Measurements from ENCODE around the gene ZSWIM8. TPM values are rescaled to one million over a fixed set of nuclear protein-coding genes. Genes with fewer than 3 reads are reported as not detected.

ZSWIM8 gene
- total RNA-seq, 4 donors from 2014 or later = 48.4 to 121 (median 101) TPM

DNA sequence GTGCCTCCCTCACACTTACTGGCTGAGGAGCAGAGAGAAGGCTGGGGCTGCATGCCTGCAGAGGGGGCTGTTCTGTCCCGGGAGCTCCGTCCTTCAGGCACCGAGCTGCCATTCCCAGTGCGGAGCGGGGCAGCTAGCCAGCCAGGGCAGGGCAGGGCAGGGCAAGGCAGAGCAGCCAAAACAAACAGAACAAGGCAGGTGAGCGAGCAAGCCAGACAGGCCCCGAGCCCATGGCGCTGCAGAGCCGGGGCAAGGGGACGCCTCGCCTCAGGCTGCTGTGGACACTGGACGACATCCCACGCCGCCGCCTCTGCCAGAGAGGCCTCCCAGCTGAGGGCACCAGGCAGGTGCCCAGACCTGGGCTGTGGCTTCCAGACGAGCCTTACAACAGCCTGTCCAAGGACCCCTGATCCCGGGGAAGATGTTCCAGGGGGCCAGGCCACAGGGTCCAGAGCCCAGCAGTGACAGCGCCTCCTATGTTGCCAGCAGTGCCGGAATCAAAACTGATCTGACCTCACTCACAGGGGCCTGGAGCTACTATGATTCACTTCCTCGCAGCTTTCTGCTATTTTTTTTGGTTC is 34.2 kb downstream of the ZSWIM8 start:
- no peak for TF ChIP-seq POLR2A (IDR thresholded peaks at IDR 0.05)
- TF ChIP-seq POLR2AphosphoS5 (IDR thresholded peaks at IDR 0.05) = no peak
- no peak for TF ChIP-seq EP300 (IDR thresholded peaks at IDR 0.05)
- TF ChIP-seq, protein P1, sequence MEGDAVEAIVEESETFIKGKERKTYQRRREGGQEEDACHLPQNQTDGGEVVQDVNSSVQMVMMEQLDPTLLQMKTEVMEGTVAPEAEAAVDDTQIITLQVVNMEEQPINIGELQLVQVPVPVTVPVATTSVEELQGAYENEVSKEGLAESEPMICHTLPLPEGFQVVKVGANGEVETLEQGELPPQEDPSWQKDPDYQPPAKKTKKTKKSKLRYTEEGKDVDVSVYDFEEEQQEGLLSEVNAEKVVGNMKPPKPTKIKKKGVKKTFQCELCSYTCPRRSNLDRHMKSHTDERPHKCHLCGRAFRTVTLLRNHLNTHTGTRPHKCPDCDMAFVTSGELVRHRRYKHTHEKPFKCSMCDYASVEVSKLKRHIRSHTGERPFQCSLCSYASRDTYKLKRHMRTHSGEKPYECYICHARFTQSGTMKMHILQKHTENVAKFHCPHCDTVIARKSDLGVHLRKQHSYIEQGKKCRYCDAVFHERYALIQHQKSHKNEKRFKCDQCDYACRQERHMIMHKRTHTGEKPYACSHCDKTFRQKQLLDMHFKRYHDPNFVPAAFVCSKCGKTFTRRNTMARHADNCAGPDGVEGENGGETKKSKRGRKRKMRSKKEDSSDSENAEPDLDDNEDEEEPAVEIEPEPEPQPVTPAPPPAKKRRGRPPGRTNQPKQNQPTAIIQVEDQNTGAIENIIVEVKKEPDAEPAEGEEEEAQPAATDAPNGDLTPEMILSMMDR (IDR thresholded peaks at IDR 0.05) = no peak
- WGBS, 2 donors (ENCODE audit: low coverage in 1 of 2) = no CpG with 5 or more reads among the region's 20 CpGs
- Histone ChIP-seq H3K27me3 (no peaks in the 10 kb centered on the region), H3K4me3 (no peak overlapping the region), H3K4me1 (peaks cover 0 to 27% (median 0%) of the 10 kb centered on the region in 3 donors), H3K9me3 (no peaks in the 10 kb centered on the region), H3K27ac (peak overlapping the region in 3 of 4 donors; percentile 61 to 72 (median 63)), H3K36me3 (peaks cover 0 to 94% of the 10 kb centered on the region in 2 donors)
- ATAC-seq = peak; percentile 40

DNA sequence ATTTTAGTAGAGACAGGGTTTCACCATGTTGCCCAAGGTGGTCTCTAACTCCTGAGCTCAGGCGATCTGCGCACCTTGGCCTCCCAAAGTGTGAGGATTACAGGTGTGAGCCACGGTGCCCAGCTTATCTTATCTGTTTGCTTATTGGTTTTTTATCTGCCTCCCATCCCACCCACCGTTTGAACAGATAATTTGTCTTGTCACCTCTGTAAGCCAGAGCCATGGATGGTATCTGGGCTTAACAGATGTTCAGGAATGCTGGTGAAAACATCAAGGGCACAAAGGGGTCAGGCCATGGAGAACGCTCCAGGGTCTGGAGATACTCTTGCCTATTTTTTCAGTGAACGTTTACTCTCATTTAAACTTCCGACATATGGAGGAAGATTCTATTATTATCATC is 38.0 kb downstream of the ZSWIM8 start:
- peaks cover 0 to 94% of the 10 kb centered on the region in 2 donors for H3K36me3 ChIP-seq
- peak overlapping the region in 1 of 4 donors; percentile 19 for H3K27ac ChIP-seq
- ATAC-seq = no peak
- no peaks in the 10 kb centered on the region for H3K9me3 ChIP-seq
- H3K4me3 ChIP-seq = no peak overlapping the region
- no peak for TF ChIP-seq POLR2AphosphoS5 (IDR thresholded peaks at IDR 0.05)
- no peak for TF ChIP-seq POLR2A (IDR thresholded peaks at IDR 0.05)
- TF ChIP-seq EP300 (IDR thresholded peaks at IDR 0.05) = no peak
- TF ChIP-seq, protein P1 (IDR thresholded peaks at IDR 0.05) = no peak
- H3K27me3 ChIP-seq = no peaks in the 10 kb centered on the region
- WGBS, 2 donors (ENCODE audit: low coverage in 1 of 2) = 67 to 68% methylated on average over 5 to 7 of the region's 7 CpGs
- H3K4me1 ChIP-seq = peaks cover 0 to 13% (median 0%) of the 10 kb centered on the region in 3 donors

DNA sequence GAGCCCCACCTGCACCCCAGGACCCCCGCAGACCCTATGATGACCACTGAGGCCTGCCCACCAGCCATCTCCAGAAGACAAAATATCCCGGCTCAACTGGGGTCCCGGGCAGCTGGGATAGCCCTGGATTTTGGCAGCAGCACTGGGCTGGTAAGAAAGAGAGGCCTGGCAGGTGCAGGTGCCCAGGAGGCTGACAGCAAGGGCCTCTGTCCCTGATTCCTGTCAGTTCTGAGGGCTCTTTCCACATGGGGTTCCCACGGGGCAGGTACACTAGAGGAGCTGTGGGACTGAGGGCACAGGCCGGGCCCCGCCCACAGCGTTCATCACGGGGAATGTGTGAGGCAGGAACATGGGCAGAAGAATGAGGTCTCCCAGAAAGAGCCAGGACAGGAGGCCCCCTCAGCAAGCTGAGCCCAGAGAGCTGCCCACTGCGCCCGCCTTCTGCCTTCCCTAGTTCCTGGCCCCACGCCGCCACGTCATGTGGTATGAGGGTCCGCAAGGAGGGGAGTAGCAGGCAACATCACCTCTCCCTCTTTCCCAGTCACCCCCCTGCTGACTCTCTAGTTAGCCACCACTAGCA is 38.8 kb downstream of the ZSWIM8 start:
- Histone ChIP-seq H3K27ac (peak overlapping the region in 2 of 4 donors; percentile 5 to 31), H3K4me1 (peaks cover 0 to 10% (median 0%) of the 10 kb centered on the region in 3 donors), H3K27me3 (no peaks in the 10 kb centered on the region), H3K4me3 (no peak overlapping the region), H3K36me3 (peaks cover 0 to 94% of the 10 kb centered on the region in 2 donors), H3K9me3 (no peaks in the 10 kb centered on the region)
- ATAC-seq = no peak
- whole genome bisulfite sequencing, 2 donors (ENCODE audit: low coverage in 1 of 2) = 87% methylated on average over 3 of the region's 14 CpGs; no CpG with 5 or more reads in 1 of the 2 donors
- TF ChIP-seq, protein P1 (IDR thresholded peaks at IDR 0.05) = no peak
- no peak for TF ChIP-seq POLR2AphosphoS5 (IDR thresholded peaks at IDR 0.05)
- TF ChIP-seq POLR2A (IDR thresholded peaks at IDR 0.05) = no peak
- no peak for TF ChIP-seq EP300 (IDR thresholded peaks at IDR 0.05)

DNA sequence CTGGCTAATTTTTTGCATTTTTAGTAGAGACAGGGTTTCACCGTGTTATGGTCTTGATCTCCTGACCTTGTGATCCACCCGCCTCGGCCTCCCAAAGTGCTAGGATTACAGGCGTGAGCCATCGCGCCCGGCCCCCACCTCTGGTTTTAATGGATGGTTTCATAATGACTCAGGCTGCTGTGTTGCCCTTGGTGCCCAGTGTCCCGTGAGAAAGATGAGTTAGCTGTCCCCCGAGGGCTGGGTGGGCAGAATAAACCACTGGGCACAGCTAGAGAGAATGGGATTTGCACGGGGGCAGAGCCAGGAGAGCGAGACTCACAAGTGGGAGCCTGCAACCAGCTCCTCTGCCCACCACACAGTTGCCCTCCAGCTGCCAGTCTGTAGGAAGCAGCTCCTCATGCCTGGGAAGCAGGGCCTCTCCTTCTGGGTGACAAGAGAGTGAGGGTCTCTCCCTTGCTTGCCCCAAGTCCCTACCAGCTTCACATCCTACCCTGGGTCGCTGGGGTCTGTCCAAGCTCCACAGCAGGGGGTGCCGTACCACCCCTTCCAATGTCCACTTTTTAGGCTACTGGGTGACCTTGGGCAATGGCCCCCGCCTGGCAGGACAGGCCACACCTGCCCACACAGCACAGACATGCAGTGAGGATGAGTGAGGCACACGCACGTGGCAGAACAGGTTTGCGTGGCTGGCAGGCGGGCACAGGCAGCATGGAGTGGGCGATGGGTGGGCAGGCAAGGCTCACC is 42.1 kb downstream of the ZSWIM8 start:
- TF ChIP-seq POLR2A (IDR thresholded peaks at IDR 0.05) = no peak
- TF ChIP-seq, protein P1 (IDR thresholded peaks at IDR 0.05) = no peak
- TF ChIP-seq EP300 (IDR thresholded peaks at IDR 0.05) = no peak
- TF ChIP-seq POLR2AphosphoS5 (IDR thresholded peaks at IDR 0.05) = no peak
- Histone ChIP-seq H3K4me3 (no peak overlapping the region), H3K9me3 (no peaks in the 10 kb centered on the region), H3K4me1 (no peaks in the 10 kb centered on the region), H3K36me3 (peaks cover 0 to 91% of the 10 kb centered on the region in 2 donors), H3K27me3 (no peaks in the 10 kb centered on the region), H3K27ac (no peak overlapping the region)
- 90% methylated on average over 4 of the region's 19 CpGs; no CpG with 5 or more reads in 1 of the 2 donors for WGBS, 2 donors (ENCODE audit: low coverage in 1 of 2)
- ATAC-seq = no peak
